CD4-positive, alpha-beta T cell treated with Interleukin-10 for 1 hour (primary cell): Measurements from ENCODE around the gene LRRC63.

Experiments used
- DNase-seq: peaks from one replicate; pipeline ENCODE4 v3.0.0-alpha.2; 2020

The LRRC63 gene

DNA sequence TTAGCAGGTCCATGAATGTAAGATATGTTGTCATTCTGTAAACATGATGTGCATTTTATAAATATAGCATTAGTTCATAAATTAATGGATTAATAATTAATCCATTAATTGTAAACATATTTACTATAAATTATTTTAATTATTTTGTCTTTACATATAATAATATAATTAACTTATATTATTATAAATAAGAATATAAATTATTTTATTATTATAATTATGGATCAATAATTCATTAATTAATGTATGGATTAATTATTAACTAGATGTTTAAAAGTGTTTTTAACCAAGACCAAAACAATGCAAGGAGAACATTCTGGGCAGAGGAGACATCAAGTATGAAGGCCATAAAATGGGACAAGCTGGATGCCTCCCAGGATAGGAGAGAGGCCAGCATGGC lies 103.3 kb downstream of the LRRC63 start:
- DNase-seq, result no peak

DNA sequence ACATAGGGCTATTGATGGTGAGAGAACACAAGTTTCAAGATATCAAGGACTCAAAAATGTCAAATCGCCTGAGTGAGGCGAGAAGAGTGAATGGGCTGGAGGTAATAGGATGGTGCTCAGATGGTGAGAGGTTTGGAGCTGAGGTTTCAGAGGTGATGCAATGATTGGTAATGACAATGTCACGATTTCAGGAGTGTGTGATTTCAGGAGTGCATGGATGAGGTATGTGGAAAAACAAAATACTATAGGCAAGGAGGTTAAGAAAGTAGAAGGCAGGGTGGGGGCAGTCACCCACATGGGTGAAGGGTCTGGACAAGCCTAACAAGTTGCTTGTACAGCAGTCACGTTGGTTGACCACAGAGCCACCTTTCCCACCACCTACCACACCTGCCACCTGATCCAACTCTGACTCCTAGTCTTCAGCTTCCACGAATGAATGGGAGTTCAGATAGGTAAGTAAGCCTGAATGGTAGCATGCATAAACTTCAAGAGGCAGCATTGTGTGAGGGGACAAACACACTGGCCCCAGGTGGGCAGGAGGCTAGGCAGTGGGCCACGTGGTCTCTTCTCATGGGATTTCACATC lies 103.9 kb downstream of the LRRC63 start:
- no peak for DNase-seq

DNA sequence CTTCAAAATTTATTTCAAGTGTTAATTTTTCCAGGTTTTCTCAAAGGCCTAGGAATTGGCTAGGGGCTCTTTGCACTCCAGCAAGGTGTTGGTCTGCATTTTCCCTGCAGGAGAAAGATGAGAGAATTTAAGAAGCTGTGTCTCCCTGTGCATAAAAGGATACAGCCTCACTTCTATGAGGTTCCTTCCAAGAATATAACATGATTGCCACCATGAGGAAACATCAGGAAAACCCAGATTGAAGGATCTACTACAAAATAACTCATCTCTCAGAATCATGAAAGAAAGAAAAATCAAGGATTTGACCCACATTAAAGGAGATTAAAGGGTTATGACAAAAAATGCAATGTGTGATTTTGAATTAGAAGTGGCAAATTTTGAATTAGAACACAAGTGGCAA lies 105.4 kb downstream of the LRRC63 start:
- DNase-seq, result no peak

DNA sequence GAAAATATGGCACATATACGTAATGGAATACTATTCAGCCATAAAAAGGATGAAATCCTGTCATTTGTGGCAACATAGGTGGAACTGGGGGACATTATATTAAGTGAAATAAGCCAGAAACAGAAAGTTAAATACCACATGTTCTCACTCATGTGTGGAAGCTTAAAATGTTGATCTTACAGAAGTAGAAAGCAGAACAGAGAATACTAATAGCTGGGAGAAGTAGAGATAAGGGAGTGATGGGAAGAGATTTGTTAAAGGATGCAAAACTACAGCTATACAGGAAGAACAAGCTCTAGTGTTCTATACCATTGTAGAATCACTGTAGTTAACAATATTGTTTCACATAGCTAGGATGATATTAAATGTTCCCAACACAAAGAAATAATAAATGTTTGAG lies 107.3 kb downstream of the LRRC63 start:
- no peak for DNase-seq

DNA sequence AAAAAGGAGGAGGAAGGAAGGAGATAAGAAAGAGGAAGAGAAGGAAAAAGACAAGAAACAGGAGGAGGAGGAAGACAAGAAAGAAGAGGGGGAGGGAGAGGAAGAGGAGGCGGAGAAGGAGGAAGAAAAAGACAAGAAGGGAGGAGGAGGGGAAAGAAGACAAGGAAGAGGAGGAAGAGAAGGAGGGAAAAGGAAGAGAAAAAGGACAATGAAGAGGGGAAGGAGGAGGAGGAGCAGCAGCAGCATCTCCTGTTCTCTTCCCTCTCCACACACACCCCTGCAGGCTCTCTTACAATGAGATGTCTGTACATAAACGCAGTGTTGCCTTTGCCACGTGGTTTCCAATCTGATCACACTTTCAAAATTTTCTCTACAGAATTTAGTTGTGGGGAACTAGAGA lies 108.7 kb downstream of the LRRC63 start:
- DNase-seq, result no peak

DNA sequence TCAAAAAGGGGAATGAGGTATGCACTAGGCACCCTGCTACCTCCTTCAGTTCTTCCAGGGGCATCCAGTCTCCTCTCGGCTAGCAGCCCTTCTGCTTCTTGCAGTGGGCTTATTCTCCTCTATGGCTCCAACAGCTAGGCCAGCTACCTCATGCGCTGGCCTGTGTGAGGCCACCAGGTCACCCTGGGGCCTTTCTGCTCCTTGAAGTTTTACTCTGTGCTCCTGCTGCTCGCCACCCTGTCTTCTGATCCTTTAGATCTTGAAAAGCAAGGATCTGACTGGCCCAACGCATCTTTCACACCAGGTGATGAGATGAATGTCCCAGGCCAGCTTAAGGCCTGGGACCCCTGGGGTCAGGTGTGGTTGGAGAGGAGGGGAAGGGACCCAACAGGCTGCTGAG lies 109.1 kb downstream of the LRRC63 start:
- no peak for DNase-seq

DNA sequence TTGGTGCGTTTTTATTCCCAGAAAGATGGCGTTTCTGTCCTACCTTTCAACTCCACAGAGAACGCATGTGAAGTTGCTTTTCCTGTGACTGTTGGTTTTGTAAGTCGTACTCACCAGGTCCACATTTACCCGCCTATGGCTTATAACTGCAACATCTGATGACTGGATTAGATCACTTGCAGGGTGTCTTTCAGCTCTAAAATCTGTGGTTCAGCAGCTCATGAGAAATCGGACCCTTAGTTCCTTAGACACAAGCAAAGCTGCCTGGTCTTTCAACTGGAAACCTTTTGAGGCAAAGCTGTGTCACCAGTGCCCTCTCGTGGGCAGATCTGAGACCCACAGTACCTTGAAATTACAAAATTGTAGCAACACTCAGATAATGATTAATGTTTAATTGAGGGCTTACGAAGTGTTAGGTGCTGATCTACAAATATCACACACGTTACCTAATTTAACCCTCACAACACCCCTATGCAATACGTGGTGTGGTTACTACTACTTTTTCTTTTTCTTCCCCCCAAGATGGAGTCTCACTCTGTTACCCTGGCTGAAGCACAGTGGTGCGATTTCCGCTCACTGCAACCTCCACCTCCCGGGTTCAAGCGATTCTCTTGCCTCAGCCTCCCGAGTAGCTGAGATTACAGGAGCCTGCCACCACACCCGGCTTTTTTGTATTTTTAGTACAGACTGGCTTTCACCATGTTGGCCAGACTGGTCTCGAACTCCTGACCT lies 109.9 kb downstream of the LRRC63 start:
- DNase-seq, result peak; percentile 76

GRCh38 chr13:46324976-46325375 lies 113.2 kb downstream of the LRRC63 start:
- no peak for DNase-seq
